GM12878 (cell line): ENCODE results near the gene ENO2.

ENCODE experiments used
- ASH2L ChIP-seq: fragments of 300-600, 200-600 bp; sonication (generic); IDR thresholded peaks from 2 replicates; pipeline ENCODE4 v1.6.1; 2017; ENCODE audit warnings: low read depth, mild to moderate bottlenecking, borderline replicate concordance
- SMARCA5 ChIP-seq: fragments of 450-650 bp; IDR thresholded peaks from 2 replicates; pipeline ENCODE4 v1.6.1; 2017; ENCODE audit warnings: mild to moderate bottlenecking
- TF ChIP-seq, protein P1 (sequence below): fragments of 450-650 bp; IDR thresholded peaks from 2 replicates; pipeline ENCODE4 v1.6.1; 2017; ENCODE audit warnings: mild to moderate bottlenecking

DNA sequence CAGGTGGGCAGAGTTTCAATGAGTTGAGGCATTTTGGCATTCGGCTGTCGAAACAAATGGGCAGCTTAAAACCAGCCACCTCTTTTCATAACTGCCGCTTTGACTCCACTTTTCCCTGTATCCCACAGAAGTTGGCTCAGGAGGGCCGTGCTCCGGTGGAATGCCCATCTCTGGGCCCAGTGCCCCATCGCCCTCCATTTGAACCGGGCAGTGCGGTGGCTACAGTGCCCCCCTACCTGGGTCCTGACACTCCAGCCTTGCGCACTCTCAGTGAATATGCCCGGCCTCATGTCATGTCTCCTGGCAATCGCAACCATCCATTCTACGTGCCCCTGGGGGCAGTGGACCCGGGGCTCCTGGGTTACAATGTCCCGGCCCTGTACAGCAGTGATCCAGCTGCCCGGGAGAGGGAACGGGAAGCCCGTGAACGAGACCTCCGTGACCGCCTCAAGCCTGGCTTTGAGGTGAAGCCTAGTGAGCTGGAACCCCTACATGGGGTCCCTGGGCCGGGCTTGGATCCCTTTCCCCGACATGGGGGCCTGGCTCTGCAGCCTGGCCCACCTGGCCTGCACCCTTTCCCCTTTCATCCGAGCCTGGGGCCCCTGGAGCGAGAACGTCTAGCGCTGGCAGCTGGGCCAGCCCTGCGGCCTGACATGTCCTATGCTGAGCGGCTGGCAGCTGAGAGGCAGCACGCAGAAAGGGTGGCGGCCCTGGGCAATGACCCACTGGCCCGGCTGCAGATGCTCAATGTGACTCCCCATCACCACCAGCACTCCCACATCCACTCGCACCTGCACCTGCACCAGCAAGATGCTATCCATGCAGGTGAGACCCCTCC is 24.2 kb downstream of the ENO2 start:
- TF ChIP-seq, protein P1, sequence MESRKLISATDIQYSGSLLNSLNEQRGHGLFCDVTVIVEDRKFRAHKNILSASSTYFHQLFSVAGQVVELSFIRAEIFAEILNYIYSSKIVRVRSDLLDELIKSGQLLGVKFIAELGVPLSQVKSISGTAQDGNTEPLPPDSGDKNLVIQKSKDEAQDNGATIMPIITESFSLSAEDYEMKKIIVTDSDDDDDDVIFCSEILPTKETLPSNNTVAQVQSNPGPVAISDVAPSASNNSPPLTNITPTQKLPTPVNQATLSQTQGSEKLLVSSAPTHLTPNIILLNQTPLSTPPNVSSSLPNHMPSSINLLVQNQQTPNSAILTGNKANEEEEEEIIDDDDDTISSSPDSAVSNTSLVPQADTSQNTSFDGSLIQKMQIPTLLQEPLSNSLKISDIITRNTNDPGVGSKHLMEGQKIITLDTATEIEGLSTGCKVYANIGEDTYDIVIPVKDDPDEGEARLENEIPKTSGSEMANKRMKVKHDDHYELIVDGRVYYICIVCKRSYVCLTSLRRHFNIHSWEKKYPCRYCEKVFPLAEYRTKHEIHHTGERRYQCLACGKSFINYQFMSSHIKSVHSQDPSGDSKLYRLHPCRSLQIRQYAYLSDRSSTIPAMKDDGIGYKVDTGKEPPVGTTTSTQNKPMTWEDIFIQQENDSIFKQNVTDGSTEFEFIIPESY: no peak
- no peak for TF ChIP-seq ASH2L
- no peak for TF ChIP-seq SMARCA5
